HT-29 (cell line): ENCODE data around the gene LCN9. TPM values are rescaled to one million over a fixed set of nuclear protein-coding genes. Genes with fewer than 3 reads are reported as not detected.
"Not testable (repeated sequence)": the region's sequence is repeated elsewhere in the genome, so short reads cannot be mapped to it uniquely, and the experiment has no call there.

ENCODE experiments used
- DNase-seq: peaks from one replicate; pipeline ENCODE4 v3.0.0-alpha.2; 2015; ENCODE audit warnings: low spot score
- total RNA-seq: library from RNA; depleted of rRNA; stranded (reverse); fragments of >200 nt; shearing (Covaris generic); gene quantifications from 2 replicates; pipeline ENCODE4 v1.2.3, GENCODE V29; 2014; rRNA removed

The LCN9 gene
- total RNA-seq, result not detected in 2 replicates

- no peak for DNase-seq
These were observed at the start of gene LCN9 for GRCh38 chr9:135662758-135663450. TSS of gene LCN9 (plus strand) at chr9:135663309. CDS start at chr9:135663322, 13 bp downstream.

GRCh38 chr9:135613946-135614805 is 48.9 kb upstream of the LCN9 start:
- no peak for DNase-seq

- no peak for DNase-seq
These were observed 48.1 kb upstream of the LCN9 start for GRCh38 chr9:135614821-135615665.

GRCh38 chr9:135615666-135616618 is 47.2 kb upstream of the LCN9 start:
- DNase-seq, result no peak

GRCh38 chr9:135616619-135617537 is 46.2 kb upstream of the LCN9 start:
- DNase-seq, result no peak

- no peak for DNase-seq
These were observed 45.6 kb upstream of the LCN9 start for GRCh38 chr9:135617538-135617900.

GRCh38 chr9:135617991-135618411 is 45.1 kb upstream of the LCN9 start:
- no peak for DNase-seq

GRCh38 chr9:135618866-135619598 is 44.1 kb upstream of the LCN9 start:
- no peak for DNase-seq

- DNase-seq, result no peak
These were observed 43.6 kb upstream of the LCN9 start for GRCh38 chr9:135619599-135619886.

GRCh38 chr9:135620558-135620957 is 42.6 kb upstream of the LCN9 start:
- DNase-seq, result no peak

- no peak for DNase-seq
These were observed 40.6 kb upstream of the LCN9 start for GRCh38 chr9:135622415-135623020.

- no peak for DNase-seq
These were observed 38.8 kb upstream of the LCN9 start for GRCh38 chr9:135624282-135624681.

GRCh38 chr9:135632841-135633240 is 30.3 kb upstream of the LCN9 start:
- no peak for DNase-seq

GRCh38 chr9:135636930-135637530 is 26.1 kb upstream of the LCN9 start:
- not testable (repeated sequence) for DNase-seq

GRCh38 chr9:135639196-135639595 is 23.9 kb upstream of the LCN9 start, which contains the start of gene GLT6D1:
TSS of gene GLT6D1 (minus strand) at chr9:135639540. CDS start at chr9:135639187, 353 bp downstream.
- DNase-seq, result no peak

- DNase-seq, result no peak
These were observed 22.1 kb upstream of the LCN9 start for GRCh38 chr9:135641047-135641446.

GRCh38 chr9:135641745-135642144 is 21.4 kb upstream of the LCN9 start:
- DNase-seq, result no peak

- no peak for DNase-seq
These were observed 18.4 kb upstream of the LCN9 start for GRCh38 chr9:135644631-135645218.
